ENCODE data around the gene NRG3.

GRCh38 chr10:82289945-82290344 lies 415.0 kb downstream of the NRG3 start:
- no peak for TF ChIP-seq MZF1 (tag by site-specific recombination; IDR thresholded peaks at IDR 0.05; ENCODE audit: borderline replicate concordance)
- no peak for TF ChIP-seq ZBTB6 (tag by site-specific recombination; IDR thresholded peaks at IDR 0.05)
- no peak for TF ChIP-seq ZNF146 (tag by site-specific recombination; IDR thresholded peaks at IDR 0.05)
- no peak for TF ChIP-seq REST (tag by site-specific recombination; IDR thresholded peaks at IDR 0.05)
- no peak for TF ChIP-seq ZNF16 (tag by site-specific recombination; IDR thresholded peaks at IDR 0.05; ENCODE audit: low read depth)
- no peak for TF ChIP-seq INSM2 (tag by site-specific recombination; IDR thresholded peaks at IDR 0.05)
- no peak for TF ChIP-seq TCF7L2 (IDR thresholded peaks at IDR 0.05; ENCODE audit: borderline replicate concordance, low read depth, low read length)

All from HEK293 (cell line).